ENCODE measurements around the gene PGM1. TPM values are rescaled to one million over a fixed set of nuclear protein-coding genes. Genes with fewer than 3 reads are reported as not detected.

Gene PGM1
- total RNA-seq, 1 donor from 2014 or later: 32.9 TPM

- Mint-ChIP-seq H3K4me3 (no peak overlapping the region), H3K9me3 (peaks cover 6% of the 10 kb centered on the region), H3K4me1 (ENCODE audit: unreplicated experiment) (peaks cover 28% of the 10 kb centered on the region), H3K36me3 (peaks cover 34% of the 10 kb centered on the region), H3K27me3 (peaks cover 9% of the 10 kb centered on the region), H3K27ac (no peak overlapping the region)
- DNase-seq (ENCODE audit: extremely low spot score, unreplicated experiment): no peak
- TF ChIP-seq CTCF (conservative IDR thresholded peaks at IDR 0.05): no peak
Measured at GRCh38 chr1:63643517-63643916, 50.3 kb downstream of the PGM1 start.

DNA sequence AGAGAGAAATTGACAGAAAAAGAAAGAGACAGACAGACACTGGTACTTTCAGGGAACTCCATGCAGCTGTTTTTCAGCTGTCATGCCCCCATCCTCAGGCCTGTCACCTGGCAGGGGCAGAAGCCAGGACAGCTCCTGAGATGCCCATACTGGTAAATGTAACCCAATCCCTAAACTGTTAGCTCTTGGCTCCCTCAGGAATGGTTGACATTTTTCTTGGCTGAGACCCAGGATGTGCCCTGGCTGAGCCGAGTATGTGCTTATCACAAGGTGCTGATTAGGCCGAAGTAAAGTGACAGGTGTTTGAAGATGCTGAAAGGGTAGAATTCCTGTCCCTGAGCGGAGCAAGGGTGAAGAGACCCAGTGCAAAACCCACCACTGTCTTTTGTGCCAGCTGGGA, 50.7 kb downstream of the PGM1 start:
- Mint-ChIP-seq H3K4me1 (ENCODE audit: unreplicated experiment) (peaks cover 24% of the 10 kb centered on the region), H3K4me3 (no peak overlapping the region)

GRCh38 chr1:63645317-63645716, 52.1 kb downstream of the PGM1 start:
- peaks cover 6% of the 10 kb centered on the region for H3K9me3 Mint-ChIP-seq
- TF ChIP-seq CTCF (conservative IDR thresholded peaks at IDR 0.05): no peak

More for the DNA sequence above, 50.7 kb downstream of the PGM1 start:
- no peak for TF ChIP-seq CTCF (conservative IDR thresholded peaks at IDR 0.05)
- no peak for DNase-seq (ENCODE audit: extremely low spot score, unreplicated experiment)
- Mint-ChIP-seq H3K9me3 (peaks cover 6% of the 10 kb centered on the region), H3K27me3 (peaks cover 9% of the 10 kb centered on the region), H3K36me3 (peaks cover 33% of the 10 kb centered on the region), H3K27ac (no peak overlapping the region)

GRCh38 chr1:63648689-63649088, 55.5 kb downstream of the PGM1 start:
- Mint-ChIP-seq H3K27ac (no peak overlapping the region), H3K4me1 (ENCODE audit: unreplicated experiment) (peaks cover 20% of the 10 kb centered on the region), H3K9me3 (peaks cover 6% of the 10 kb centered on the region), H3K4me3 (no peak overlapping the region), H3K36me3 (peaks cover 16% of the 10 kb centered on the region), H3K27me3 (no peaks in the 10 kb centered on the region)
- no peak for DNase-seq (ENCODE audit: extremely low spot score, unreplicated experiment)
- no peak for TF ChIP-seq CTCF (conservative IDR thresholded peaks at IDR 0.05)

More at GRCh38 chr1:63645317-63645716, 52.1 kb downstream of the PGM1 start:
- H3K4me1 Mint-ChIP-seq (ENCODE audit: unreplicated experiment): peaks cover 18% of the 10 kb centered on the region
- H3K4me3 Mint-ChIP-seq: no peak overlapping the region
- H3K36me3 Mint-ChIP-seq: peaks cover 25% of the 10 kb centered on the region
- H3K27ac Mint-ChIP-seq: no peak overlapping the region
- DNase-seq (ENCODE audit: extremely low spot score, unreplicated experiment): no peak
- peaks cover 6% of the 10 kb centered on the region for H3K27me3 Mint-ChIP-seq

DNA sequence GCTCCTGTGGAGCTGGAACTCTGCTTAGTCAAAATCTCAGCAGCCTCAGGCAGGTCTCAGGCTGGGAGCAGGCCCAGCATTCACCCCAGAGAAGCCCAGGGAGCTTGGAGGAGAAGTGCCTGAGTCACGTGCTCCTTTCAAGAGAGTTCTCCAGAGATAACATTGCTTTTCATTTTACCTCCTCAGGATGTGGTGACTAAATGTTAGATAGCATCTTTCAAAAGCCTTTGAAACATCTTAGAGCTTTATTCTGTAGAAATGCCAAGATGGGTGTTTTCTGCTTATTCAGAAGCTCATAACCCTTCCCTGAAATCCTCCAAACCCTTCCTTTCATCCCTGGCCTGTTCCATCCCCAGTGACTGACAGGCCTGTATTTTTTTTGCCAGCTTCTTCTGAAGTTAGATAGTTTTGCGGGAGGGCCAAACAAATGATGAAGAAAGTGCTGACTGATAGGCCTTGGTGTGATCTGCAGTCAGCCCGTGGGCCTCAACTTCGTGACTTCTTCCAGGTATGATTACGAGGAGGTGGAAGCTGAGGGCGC, 58.0 kb downstream of the PGM1 start:
- Mint-ChIP-seq H3K36me3 (peaks cover 14% of the 10 kb centered on the region), H3K27ac (no peak overlapping the region)

More for the DNA sequence above, 58.0 kb downstream of the PGM1 start:
- peaks cover 20% of the 10 kb centered on the region for H3K4me1 Mint-ChIP-seq (ENCODE audit: unreplicated experiment)
- no peak overlapping the region for H3K4me3 Mint-ChIP-seq
- H3K27me3 Mint-ChIP-seq: no peaks in the 10 kb centered on the region
- no peak for DNase-seq (ENCODE audit: extremely low spot score, unreplicated experiment)
- no peaks in the 10 kb centered on the region for H3K9me3 Mint-ChIP-seq
- no peak for TF ChIP-seq CTCF (conservative IDR thresholded peaks at IDR 0.05)
